A549 (cell line): ENCODE results near the gene TMEM108.

Experiments
- CTCF ChIP-seq: fragments of >200 bp; sonication (Bioruptor Twin); formaldehyde crosslinking; IDR thresholded peaks from 3 replicates; pipeline ENCODE4 v1.5.1; 2016
- EP300 ChIP-seq, 2 experiments: fragments of >200 bp; sonication (Bioruptor Twin); formaldehyde crosslinking; IDR thresholded peaks; 2 replicates in 1 of 2; 3 replicates in 1 of 2; pipeline ENCODE4 v1.6.1; 2016 to 2017
- HDAC2 ChIP-seq: fragments of 200-600 bp; sonication (generic); IDR thresholded peaks from 2 replicates; pipeline ENCODE4 v1.6.1; 2016
- PHF8 ChIP-seq: fragments of 200-600 bp; sonication (generic); IDR thresholded peaks from 2 replicates; pipeline ENCODE4 v1.6.1; 2016; ENCODE audit warnings: low read depth, mild to moderate bottlenecking, antibody characterized with exemption, moderate library complexity, borderline replicate concordance
- POLR2A ChIP-seq: IDR thresholded peaks from 2 replicates; pipeline ENCODE4 v1.6.1; 2012; ENCODE audit warnings: mild to moderate bottlenecking, low read length
- REST ChIP-seq: fragments of 200-600 bp; sonication (generic); IDR thresholded peaks from 2 replicates; pipeline ENCODE4 v1.6.1; 2016; ENCODE audit warnings: antibody characterized with exemption, mild to moderate bottlenecking, moderate library complexity

- TF ChIP-seq POLR2A (no peak), REST (no peak), CTCF (no peak), PHF8 (no peak), HDAC2 (no peak), EP300 (IDR thresholded peaks at IDR 0.05) (no peak)
Observed at GRCh38 chr3:133115176-133115575, 77.0 kb downstream of the TMEM108 start.
